GM18498 (cell line): ENCODE results near the gene GMCL2.

Experiments used
- ATAC-seq: cut with Tn5 transposase; IDR thresholded peaks from one replicate; pipeline ENCODE4 v1.9.1; 2021; ENCODE audit warnings: mild to moderate bottlenecking, moderate library complexity; ENCODE audit not compliant: unreplicated experiment

Gene GMCL2

GRCh38 chr5:178186427-178186826 is 744 bp downstream of the GMCL2 start:
- ATAC-seq: no peak

DNA sequence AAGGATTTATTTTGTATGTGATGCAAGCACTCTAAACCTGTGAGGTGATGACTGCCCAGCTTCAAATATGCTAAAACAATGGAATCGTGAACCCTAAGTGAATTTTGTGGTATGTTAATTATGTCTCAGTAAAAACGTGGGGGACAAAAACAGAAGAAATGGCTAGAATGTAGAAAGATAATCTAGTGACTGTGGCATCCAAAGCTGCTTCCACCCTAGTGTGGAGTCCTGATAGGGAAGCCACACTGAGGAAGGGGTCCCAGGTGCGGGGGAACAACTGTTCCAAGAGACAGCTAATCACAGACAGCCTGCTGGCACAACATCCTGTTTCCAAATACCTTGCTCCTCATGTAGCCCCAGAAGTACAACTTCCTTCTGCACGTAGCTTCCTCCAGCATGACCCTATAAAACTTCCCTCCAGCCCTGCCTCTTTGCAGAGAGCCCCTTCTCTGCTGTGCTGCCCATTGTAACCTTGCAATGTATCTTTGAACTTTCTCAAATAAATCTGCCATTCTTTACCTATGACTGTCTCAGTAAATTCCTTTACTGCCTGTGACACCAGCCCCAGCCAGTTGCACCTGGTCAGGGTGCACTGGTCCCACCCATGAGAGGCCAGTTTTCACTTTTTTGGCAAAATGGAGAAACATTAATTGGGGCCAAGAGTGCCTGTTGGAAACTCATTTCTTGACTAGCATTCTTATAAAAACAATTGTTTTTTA is 4.9 kb downstream of the GMCL2 start:
- no peak for ATAC-seq

DNA sequence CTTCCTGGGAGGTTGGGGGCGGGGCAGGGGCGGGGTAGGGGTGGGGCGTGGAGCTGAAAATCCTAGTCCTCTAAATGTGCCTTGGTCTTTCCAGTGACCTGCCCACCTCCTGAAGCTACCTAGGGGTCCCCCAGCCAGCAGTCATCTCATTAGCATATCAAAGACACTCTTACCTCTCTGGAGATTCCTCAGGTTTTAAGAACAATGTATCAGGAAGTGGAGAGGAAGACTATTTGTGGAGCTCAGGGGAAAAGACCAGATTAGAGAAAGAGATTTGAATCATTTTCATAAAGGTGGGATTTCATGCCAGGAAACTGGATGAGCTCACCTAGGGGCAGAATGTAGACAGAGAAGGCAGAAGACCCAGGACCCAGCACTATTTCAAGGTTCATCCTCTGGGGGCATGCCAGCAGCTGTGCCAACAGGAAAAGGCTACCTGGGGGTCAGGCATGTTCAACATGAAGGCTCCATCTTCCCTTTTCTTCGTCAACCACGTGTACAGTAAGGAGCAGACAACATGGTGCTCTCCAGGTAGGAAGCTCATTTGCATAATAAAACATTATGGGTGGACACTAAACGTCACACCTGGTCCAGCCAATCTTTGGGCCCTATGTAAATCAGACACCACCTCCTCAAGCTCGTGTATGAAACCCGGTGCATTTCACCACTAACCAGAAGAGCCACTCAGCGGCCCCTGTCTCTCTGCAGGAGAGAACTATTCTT is 6.9 kb downstream of the GMCL2 start:
- no peak for ATAC-seq

GRCh38 chr5:178177569-178177968 is 9.6 kb downstream of the GMCL2 start:
- no peak for ATAC-seq

- ATAC-seq: no peak
Observed at GRCh38 chr5:178176791-178177190, 10.4 kb downstream of the GMCL2 start.

- ATAC-seq: no peak
Observed at GRCh38 chr5:178174456-178174855, 12.7 kb downstream of the GMCL2 start.

- ATAC-seq: no peak
Observed at GRCh38 chr5:178170455-178170854, 16.7 kb downstream of the GMCL2 start.

DNA sequence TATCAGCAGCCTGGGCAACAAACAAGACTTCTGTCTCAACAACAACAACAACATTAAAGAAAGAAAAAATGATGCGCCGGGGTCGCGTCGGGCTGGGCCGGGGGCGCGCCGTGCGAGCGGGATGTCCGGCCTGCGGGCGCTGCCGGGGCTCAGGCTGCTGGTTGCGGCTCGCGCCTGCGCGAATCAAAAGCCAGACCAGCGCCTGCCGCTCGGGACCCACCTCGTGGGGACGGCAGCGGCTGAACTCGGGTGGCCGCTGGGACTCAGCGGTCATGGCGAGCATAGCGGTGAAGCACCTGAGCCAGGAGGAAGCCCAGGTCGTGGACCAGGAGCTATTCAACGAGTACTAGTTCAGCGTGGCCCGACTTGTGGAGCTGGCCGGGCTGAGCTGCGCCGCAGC is 21.6 kb downstream of the GMCL2 start:
- no peak for ATAC-seq

DNA sequence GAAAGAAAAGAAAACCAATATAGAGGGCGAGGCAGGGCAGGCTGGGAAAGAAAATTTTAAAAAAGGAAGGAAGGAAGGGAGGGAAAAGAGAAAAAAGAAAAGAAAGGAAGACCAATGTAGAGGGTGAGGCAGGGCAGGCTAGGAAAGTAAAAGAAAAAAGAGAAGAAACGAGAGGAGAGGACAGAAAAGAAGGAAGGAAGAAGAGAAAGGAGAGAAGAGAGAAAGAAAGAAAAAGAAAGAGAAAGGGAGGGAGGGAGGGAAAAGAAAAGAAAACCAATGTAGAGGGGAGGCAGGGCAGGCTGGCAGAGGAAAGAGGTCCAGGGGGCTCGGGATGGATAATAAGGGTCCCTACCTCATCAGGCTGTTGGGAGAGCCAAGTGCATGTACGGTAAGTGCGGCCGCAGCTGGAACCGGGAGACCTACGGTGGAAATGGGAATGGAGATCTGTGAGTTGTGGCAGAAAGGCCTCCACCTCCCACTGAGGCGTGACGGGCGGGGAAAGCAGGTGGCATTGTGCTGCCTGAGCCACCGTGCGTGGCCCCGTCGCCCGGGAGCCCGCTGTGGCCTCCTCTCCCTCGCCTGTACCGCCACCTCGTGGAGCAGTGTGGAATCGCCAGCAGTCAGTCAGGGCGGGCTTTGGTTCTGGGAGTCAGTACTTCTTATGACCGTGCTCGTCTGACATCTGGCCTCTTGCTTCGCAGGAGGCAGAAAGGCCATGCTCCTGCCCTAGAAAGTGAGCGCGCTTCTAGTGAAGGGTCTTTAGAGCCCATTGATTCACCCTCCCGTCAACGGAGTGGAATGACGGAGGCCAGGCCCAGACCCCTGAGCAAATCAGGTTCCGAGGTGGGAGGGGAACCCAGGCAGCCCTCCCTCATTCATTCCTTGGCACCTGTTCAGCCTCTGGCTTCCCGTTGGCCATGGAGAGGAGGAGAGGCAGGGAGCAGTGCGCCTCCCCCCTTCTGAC is 23.1 kb downstream of the GMCL2 start:
- peak; percentile 93 for ATAC-seq

- no peak for ATAC-seq
Observed at GRCh38 chr5:178162481-178162880, 24.7 kb downstream of the GMCL2 start.

DNA sequence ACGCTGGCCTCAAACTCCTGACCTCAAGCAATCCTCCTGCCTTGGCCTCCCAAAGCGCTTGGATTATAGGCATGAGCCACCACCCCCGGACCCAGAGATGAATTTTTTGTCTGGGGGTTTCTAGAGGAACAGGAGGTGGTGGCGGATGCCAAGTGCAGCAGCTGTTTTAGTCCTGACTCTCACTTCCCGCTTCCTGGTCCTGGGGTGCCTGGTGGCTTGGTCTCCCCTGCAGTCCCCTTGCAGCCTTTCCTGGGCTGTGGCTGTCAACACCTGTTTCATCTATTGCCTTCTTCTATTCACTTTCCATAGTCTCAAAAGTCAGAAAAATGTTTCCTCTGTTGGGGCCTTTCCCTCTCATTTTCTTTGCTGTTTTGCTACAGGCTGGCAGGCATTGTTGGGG is 27.0 kb downstream of the GMCL2 start:
- ATAC-seq: no peak

GRCh38 chr5:178155065-178155464 is 32.1 kb downstream of the GMCL2 start:
- ATAC-seq: no peak

GRCh38 chr5:178153530-178154340 is 33.4 kb downstream of the GMCL2 start, which contains the start of gene NHP2:
Gene NHP2, minus strand, starts transcription at chr5:178153885. Its CDS starts 68 bp downstream, at chr5:178153817.
- peak; percentile 98 for ATAC-seq

DNA sequence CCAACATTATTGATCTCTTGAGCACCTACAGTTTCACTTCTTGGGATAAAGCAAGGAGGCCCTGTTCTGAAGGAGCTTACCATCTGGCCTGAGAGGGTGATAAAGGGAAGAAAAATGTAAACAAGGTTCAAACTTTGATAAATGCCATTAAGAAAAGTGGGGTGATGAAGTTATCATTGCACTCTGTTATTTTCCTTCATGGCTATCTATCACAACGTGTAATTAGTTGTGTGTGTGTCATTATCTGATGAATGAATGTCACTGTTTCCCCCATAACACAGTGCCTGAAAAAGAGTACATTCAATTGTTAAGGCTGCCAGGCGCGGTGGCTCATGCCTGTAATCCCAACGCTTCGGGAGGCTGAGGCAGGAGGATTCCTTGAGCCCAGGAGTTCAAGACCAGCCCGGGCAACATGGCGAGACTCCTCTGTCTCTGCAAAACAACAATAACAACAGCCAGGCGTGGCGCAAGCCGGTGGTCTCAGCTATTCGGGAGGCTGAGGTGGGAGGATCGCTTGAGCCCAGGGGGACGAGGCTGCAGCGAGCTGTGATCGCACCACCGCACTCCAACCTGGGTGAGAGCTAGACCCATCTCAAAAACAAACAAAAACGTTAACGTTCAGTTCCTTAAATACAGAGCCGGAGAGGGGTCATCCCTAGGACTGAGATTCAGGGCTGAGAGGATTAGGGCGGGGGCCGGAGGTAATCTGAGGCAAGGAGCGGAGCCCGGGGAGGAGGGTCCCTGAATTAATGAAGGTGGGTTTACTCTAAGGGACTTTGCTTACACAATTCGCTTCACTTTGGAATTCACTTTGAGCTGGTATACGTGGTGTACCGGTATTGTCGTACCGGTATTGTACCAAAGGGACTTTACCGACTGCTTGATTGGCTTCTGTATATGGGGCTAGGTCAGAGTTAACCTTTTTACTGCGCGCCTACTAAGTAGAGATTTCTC is 34.4 kb downstream of the GMCL2 start:
- no peak for ATAC-seq

- ATAC-seq: no peak
Observed at GRCh38 chr5:178150977-178151734, 36.0 kb downstream of the GMCL2 start.

- no peak for ATAC-seq
Observed at GRCh38 chr5:178149199-178149932, 37.8 kb downstream of the GMCL2 start.

DNA sequence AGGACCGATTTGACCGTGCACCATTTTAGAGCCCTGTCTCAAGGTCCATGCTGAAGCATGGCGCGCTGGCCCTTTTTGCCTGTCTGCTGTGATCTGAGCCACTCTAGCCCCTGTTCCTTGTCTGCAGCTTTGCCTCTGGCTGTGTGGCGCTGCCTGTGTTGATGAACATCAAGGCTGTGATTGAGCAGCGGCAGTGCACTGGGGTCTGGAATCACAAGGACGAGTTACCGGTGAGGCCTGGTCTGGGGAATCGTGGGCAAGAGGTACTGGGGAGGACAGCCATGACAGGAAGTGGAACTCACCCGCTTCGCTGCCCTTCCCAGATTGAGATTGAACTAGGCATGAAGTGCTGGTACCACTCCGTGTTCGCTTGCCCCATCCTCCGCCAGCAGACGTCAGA is 39.8 kb downstream of the GMCL2 start:
- no peak for ATAC-seq
